SK-N-SH (cell line): ENCODE data around the gene KIR3DL3. TPM values are rescaled to one million over a fixed set of nuclear protein-coding genes. Genes with fewer than 3 reads are reported as not detected.
"Not testable (repeated sequence)": the region's sequence is repeated elsewhere in the genome, so short reads cannot be mapped to it uniquely, and the experiment has no call there.

Experiments
- CTCF ChIA-PET: fragments of 300-600, 350-600 bp; formaldehyde crosslinking; extraction: SDS; loops from one replicate; lab custom pipeline; 2021; lab: Yijun Ruan, JAX
- POLR2A ChIA-PET: fragments of 350-600 bp; sonication (Branson Sonifier 250); formaldehyde crosslinking; extraction: SDS; loops from one replicate; lab custom pipeline; 2020; ENCODE audit warnings: antibody characterized with exemption, inconsistent platforms; lab: Yijun Ruan, JAX
- DNase-seq: peaks from one replicate; pipeline ENCODE4 v3.0.0; 2012
- H2AFZ ChIP-seq: fragments of 200-600 bp; sonication (generic); 2 replicates; pipeline ENCODE4 v1.8.1; 2016; ENCODE audit warnings: antibody characterized with exemption, mild to moderate bottlenecking, low read depth
- H3F3A ChIP-seq: fragments of 200-600 bp; sonication (generic); replicated peaks from 2 replicates; pipeline ENCODE3; 2016; ENCODE audit warnings: antibody characterized with exemption, mild to moderate bottlenecking; ENCODE audit not compliant: insufficient read depth
- H3K27ac ChIP-seq, 2 experiments: fragments of 200-500 bp in 1 of 2; fragments of 200-600 bp in 1 of 2; sonication (Bioruptor generic) in 1 of 2; sonication (generic), shearing (Covaris generic) in 1 of 2; 2 replicates each; pipeline versions ENCODE4 v1.5.1 to v1.6.1; 2014 to 2016; ENCODE audit warnings: low read depth in 2 of 2, inconsistent platforms in 1 of 2, low read length in 1 of 2, mild to moderate bottlenecking in 1 of 2, mixed read lengths in 1 of 2
- H3K27me3 ChIP-seq: fragments of 200-600 bp; sonication (generic), shearing (Covaris generic); 2 replicates; pipeline ENCODE4 v1.6.1; 2016; ENCODE audit warnings: mixed run types; ENCODE audit not compliant: insufficient read depth
- H3K36me3 ChIP-seq, 2 experiments: fragments of 200-500 bp in 1 of 2; fragments of 200-600 bp in 1 of 2; sonication (Bioruptor generic) in 1 of 2; sonication (generic) in 1 of 2; replicated peaks in 1 of 2; 2 replicates each; pipeline versions ENCODE3 to v1.5.1; 2014 to 2016; ENCODE audit warnings: low read length in 1 of 2, mild to moderate bottlenecking in 1 of 2; ENCODE audit not compliant: insufficient read depth in 2 of 2, control insufficient read depth in 1 of 2
- H3K4me1 ChIP-seq, 2 experiments: fragments of 200-500 bp in 1 of 2; fragments of 200-600 bp in 1 of 2; sonication (Bioruptor generic) in 1 of 2; sonication (generic), shearing (Covaris generic) in 1 of 2; 2 replicates each; pipeline versions ENCODE4 v1.5.1 to v1.6.1; 2014 to 2016; ENCODE audit warnings: low read depth in 1 of 2, low read length in 1 of 2, mixed run types in 1 of 2; ENCODE audit not compliant: insufficient read depth in 2 of 2, control insufficient read depth in 1 of 2
- H3K4me2 ChIP-seq: fragments of 200-600 bp; sonication (generic), shearing (Covaris generic); 2 replicates; pipeline ENCODE4 v1.6.1; 2017; ENCODE audit warnings: mixed run types
- H3K4me3 ChIP-seq, 2 experiments: fragments of 200-500 bp in 1 of 2; fragments of 200-600 bp in 1 of 2; sonication (Bioruptor generic) in 1 of 2; sonication (generic), shearing (Covaris generic) in 1 of 2; 2 replicates each; pipeline versions ENCODE4 v1.5.1 to v1.8.1; 2014 to 2016; ENCODE audit warnings: low read depth in 2 of 2, inconsistent platforms in 1 of 2, low read length in 1 of 2, mild to moderate bottlenecking in 1 of 2, mixed read lengths in 1 of 2, moderate library complexity in 1 of 2
- H3K79me2 ChIP-seq: fragments of 200-600 bp; sonication (generic); 2 replicates; pipeline ENCODE4 v1.8.1; 2017; ENCODE audit warnings: mild to moderate bottlenecking; ENCODE audit not compliant: insufficient read depth
- H3K9ac ChIP-seq: fragments of 200-600 bp; sonication (generic); 2 replicates; pipeline ENCODE4 v1.6.1; 2017; ENCODE audit warnings: mixed run types
- H3K9me2 ChIP-seq: fragments of 200-600 bp; sonication (generic); 2 replicates; pipeline ENCODE4 v1.6.1; 2017; ENCODE audit warnings: mixed run types
- H3K9me3 ChIP-seq: fragments of 200-600 bp; sonication (generic); 2 replicates; pipeline ENCODE4 v1.6.1; 2017; ENCODE audit warnings: mixed run types, mild to moderate bottlenecking, moderate library complexity
- H4K20me1 ChIP-seq: fragments of 200-600 bp; sonication (generic); 2 replicates; pipeline ENCODE4 v1.6.1; 2017; ENCODE audit warnings: mild to moderate bottlenecking, mixed run types; ENCODE audit not compliant: insufficient read depth
- ELF1 ChIP-seq: IDR thresholded peaks from 2 replicates; pipeline ENCODE4 v1.4.0; 2012
- EZH2phosphoT487 ChIP-seq: fragments of 200-600 bp; sonication (generic); IDR thresholded peaks from 2 replicates; pipeline ENCODE4 v1.6.1; 2017; ENCODE audit warnings: low read depth, mixed run types, mild to moderate bottlenecking, antibody characterized with exemption, moderate library complexity, borderline replicate concordance
- FOXJ3 ChIP-seq: sonication (generic); formaldehyde crosslinking; IDR thresholded peaks from 2 replicates; pipeline ENCODE4 v1.5.1; 2020; ENCODE audit warnings: mild to moderate bottlenecking, missing genetic modification reagents
- FOXM1 ChIP-seq: IDR thresholded peaks from 2 replicates; pipeline ENCODE4 v1.4.0; 2012; ENCODE audit warnings: low read depth, mild to moderate bottlenecking
- GATA2 ChIP-seq: sonication (generic); formaldehyde crosslinking; IDR thresholded peaks from 2 replicates; pipeline ENCODE4 v1.5.0; 2020; ENCODE audit warnings: mild to moderate bottlenecking, missing genetic modification reagents
- MXI1 ChIP-seq: IDR thresholded peaks from 2 replicates; pipeline ENCODE4 v1.6.1; 2012; ENCODE audit warnings: mild to moderate bottlenecking, low read depth, low read length, improper control_type of control experiment
- NFIC ChIP-seq: IDR thresholded peaks from 2 replicates; pipeline ENCODE4 v1.4.0; 2012; ENCODE audit warnings: borderline replicate concordance
- NRF1 ChIP-seq: IDR thresholded peaks from 2 replicates; pipeline ENCODE4 v1.6.1; 2012; ENCODE audit warnings: low read depth, mild to moderate bottlenecking, low read length
- RAD21 ChIP-seq: IDR thresholded peaks from 2 replicates; pipeline ENCODE4 v1.6.1; 2012; ENCODE audit warnings: mild to moderate bottlenecking, low read length
- RCOR1 ChIP-seq: fragments of 150-350 bp; IDR thresholded peaks from 2 replicates; pipeline ENCODE4 v1.6.1; 2017; ENCODE audit warnings: antibody characterized with exemption, low read length
- SIN3A ChIP-seq: IDR thresholded peaks from 2 replicates; pipeline ENCODE4 v1.6.1; 2012; ENCODE audit warnings: low read depth, mild to moderate bottlenecking, low read length, moderate library complexity, borderline replicate concordance
- SMC3 ChIP-seq: IDR thresholded peaks from 2 replicates; pipeline ENCODE4 v1.6.1; 2012; ENCODE audit warnings: low read depth, low read length, improper control_type of control experiment
- TAF1 ChIP-seq: IDR thresholded peaks from 2 replicates; pipeline ENCODE4 v1.6.1; 2012; ENCODE audit warnings: low read depth, mild to moderate bottlenecking, low read length, moderate library complexity, borderline replicate concordance
- TCF12 ChIP-seq: IDR thresholded peaks from 2 replicates; pipeline ENCODE4 v1.4.0; 2012
- YY1 ChIP-seq: IDR thresholded peaks from 2 replicates; pipeline ENCODE4 v1.4.0; 2012; ENCODE audit warnings: low read depth, mild to moderate bottlenecking
- WGBS: methylation state at CpG from one replicate; pipeline ENCODE4 v1.1.6; 2017; ENCODE audit warnings: low lambda C conversion rate; 5-methylcytosine and 5-hydroxymethylcytosine counted together
- polyA plus RNA-seq, 3 experiments: library from polyadenylated mRNA; depleted of rRNA; stranded (reverse); fragments of >200 nt; gene quantifications; 2 replicates each; pipeline ENCODE4 v1.2.3, GENCODE V29; 2012
- TF ChIP-seq, protein P1 (sequence below): fragments of 150-350 bp; IDR thresholded peaks from 2 replicates; pipeline ENCODE4 v1.6.1; 2017; ENCODE audit warnings: antibody characterized with exemption, low read length, low read depth, borderline replicate concordance
- TF ChIP-seq, protein P2 (sequence below): IDR thresholded peaks from 2 replicates; pipeline ENCODE4 v1.4.0; 2012; ENCODE audit warnings: low read depth, borderline replicate concordance
- TF ChIP-seq, protein P3 (sequence below): IDR thresholded peaks from 2 replicates; pipeline ENCODE4; 2012

Gene KIR3DL3
- polyA plus RNA-seq, 1 of the 3 experiments (the other 2 are of a cell fraction) = not detected

DNA sequence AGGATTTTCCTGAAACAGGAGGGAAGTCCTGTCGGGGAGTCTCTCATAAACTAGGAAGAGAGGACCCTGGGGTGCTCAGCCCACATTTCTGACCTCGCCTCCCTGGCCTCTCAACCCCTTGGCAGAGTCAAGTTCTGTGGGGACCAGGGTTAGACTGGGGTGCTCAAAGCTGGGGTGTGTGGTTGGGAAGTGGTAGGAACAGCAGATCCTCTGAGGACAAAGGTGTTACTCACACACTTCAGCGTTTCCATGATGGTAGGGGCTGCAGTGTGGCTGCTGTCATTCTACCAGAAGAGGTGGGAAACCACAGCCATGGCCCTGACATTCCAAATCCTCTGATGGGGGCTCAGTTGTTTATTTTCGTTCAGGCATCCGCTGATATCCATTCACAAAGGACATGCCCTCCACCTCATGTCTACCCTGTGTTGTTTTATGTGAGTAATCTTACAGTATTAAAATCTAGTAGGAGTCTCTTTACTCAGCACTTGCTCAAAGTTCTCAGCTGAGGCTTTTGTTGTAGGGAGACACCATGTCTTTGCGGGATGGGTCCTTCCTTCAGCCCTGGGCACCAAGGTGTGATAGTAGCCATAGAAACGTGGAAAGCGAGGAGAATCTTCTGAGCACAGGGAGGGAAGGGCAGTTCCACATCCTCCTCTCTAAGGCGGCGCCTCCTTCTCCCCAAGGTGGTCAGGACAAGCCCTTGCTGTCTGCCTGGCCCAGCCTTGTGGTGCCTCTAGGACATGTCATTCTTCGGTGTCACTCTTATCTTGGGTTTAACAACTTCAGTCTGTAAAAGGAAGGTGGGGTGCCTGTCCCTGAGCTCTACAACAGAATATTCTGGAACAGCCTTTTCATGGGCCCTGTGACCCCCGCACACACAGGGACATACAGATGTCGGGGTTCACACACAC lies 15.6 kb downstream of the KIR3DL3 start:
- Histone ChIP-seq H2AFZ (no peak overlapping the region), H3K9me3 (no peaks in the 10 kb centered on the region), H3K27me3 (no peaks in the 10 kb centered on the region), H4K20me1 (no peaks in the 10 kb centered on the region), H3K27ac (no peak overlapping the region), H3K4me1 (no peaks in the 10 kb centered on the region), H3K4me2 (no peak overlapping the region), H3K9me2 (no peaks in the 10 kb centered on the region), H3K36me3 (no peaks in the 10 kb centered on the region), H3K79me2 (no peaks in the 10 kb centered on the region), H3K9ac (no peak overlapping the region), H3K4me3 (no peak overlapping the region), H3F3A (no peaks in the 10 kb centered on the region)
- TF ChIP-seq, protein P1, sequence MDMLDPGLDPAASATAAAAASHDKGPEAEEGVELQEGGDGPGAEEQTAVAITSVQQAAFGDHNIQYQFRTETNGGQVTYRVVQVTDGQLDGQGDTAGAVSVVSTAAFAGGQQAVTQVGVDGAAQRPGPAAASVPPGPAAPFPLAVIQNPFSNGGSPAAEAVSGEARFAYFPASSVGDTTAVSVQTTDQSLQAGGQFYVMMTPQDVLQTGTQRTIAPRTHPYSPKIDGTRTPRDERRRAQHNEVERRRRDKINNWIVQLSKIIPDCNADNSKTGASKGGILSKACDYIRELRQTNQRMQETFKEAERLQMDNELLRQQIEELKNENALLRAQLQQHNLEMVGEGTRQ = no peak
- no peak for TF ChIP-seq EZH2phosphoT487
- no peak for TF ChIP-seq RAD21
- TF ChIP-seq FOXM1 = no peak
- no peak for TF ChIP-seq NRF1
- no peak for TF ChIP-seq SMC3
- TF ChIP-seq, protein P2, sequence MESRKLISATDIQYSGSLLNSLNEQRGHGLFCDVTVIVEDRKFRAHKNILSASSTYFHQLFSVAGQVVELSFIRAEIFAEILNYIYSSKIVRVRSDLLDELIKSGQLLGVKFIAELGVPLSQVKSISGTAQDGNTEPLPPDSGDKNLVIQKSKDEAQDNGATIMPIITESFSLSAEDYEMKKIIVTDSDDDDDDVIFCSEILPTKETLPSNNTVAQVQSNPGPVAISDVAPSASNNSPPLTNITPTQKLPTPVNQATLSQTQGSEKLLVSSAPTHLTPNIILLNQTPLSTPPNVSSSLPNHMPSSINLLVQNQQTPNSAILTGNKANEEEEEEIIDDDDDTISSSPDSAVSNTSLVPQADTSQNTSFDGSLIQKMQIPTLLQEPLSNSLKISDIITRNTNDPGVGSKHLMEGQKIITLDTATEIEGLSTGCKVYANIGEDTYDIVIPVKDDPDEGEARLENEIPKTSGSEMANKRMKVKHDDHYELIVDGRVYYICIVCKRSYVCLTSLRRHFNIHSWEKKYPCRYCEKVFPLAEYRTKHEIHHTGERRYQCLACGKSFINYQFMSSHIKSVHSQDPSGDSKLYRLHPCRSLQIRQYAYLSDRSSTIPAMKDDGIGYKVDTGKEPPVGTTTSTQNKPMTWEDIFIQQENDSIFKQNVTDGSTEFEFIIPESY = no peak
- no peak for TF ChIP-seq TCF12
- no peak for TF ChIP-seq MXI1
- TF ChIP-seq FOXJ3 = no peak
- no peak for TF ChIP-seq SIN3A
- TF ChIP-seq GATA2 (CRISPR knock-in tag) = no peak
- no peak for TF ChIP-seq YY1
- TF ChIP-seq, protein P3, sequence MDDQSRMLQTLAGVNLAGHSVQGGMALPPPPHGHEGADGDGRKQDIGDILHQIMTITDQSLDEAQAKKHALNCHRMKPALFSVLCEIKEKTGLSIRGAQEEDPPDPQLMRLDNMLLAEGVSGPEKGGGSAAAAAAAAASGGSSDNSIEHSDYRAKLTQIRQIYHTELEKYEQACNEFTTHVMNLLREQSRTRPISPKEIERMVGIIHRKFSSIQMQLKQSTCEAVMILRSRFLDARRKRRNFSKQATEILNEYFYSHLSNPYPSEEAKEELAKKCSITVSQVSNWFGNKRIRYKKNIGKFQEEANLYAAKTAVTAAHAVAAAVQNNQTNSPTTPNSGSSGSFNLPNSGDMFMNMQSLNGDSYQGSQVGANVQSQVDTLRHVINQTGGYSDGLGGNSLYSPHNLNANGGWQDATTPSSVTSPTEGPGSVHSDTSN = no peak
- TF ChIP-seq ELF1 = no peak
- TF ChIP-seq RCOR1 = no peak
- TF ChIP-seq TAF1 = no peak
- no peak for TF ChIP-seq NFIC
- ChIA-PET CTCF (no interaction called here), POLR2A (no interaction called here)
- WGBS = 4% methylated on average over 11 of the region's 13 CpGs
- DNase-seq = no peak

DNA sequence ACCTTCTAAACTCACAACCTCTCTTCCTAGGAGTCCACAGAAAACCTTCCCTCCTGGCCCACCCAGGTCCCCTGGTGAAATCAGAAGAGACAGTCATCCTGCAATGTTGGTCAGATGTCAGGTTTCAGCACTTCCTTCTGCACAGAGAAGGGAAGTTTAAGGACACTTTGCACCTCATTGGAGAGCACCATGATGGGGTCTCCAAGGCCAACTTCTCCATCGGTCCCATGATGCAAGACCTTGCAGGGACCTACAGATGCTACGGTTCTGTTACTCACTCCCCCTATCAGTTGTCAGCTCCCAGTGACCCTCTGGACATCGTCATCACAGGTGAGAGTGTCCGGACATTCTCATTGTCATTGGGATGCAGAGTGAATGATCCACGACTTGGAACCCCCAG lies 17.7 kb downstream of the KIR3DL3 start:
- H3K4me3 ChIP-seq, DNase-seq, H3K27ac ChIP-seq, H3K79me2 ChIP-seq, H2AFZ ChIP-seq, H3K4me2 ChIP-seq, H3K4me1 ChIP-seq, H3K36me3 ChIP-seq, H3K9me3 ChIP-seq, H3K9me2 ChIP-seq, POLR2A ChIA-PET, H3K9ac ChIP-seq, CTCF ChIA-PET, H3F3A ChIP-seq, H3K27me3 ChIP-seq, H4K20me1 ChIP-seq: not testable (repeated sequence)
- 3% methylated on average over 5 of the region's 5 CpGs for WGBS

DNA sequence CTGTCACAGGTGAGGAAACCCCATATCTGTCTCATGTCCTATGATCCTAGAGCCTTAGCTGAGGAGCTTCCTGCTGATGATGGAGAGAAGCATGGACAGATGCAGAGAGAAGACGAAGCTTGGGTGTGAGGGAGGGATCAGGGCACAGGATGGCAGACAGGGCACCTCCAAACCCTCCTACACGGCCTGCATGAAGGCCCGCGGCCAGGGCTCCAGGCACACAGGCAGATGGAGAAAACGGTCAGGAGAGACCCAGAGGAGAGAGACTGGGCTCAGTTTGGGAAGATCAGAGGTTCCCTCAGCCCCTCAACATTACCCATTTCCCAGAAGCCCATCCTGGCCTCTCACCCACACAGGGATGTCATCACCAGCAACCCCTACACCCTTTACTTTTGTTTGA lies 19.8 kb downstream of the KIR3DL3 start:
- H3K4me1 ChIP-seq, H3K79me2 ChIP-seq, H3F3A ChIP-seq, H3K9me3 ChIP-seq, CTCF ChIA-PET, H3K27ac ChIP-seq, H3K36me3 ChIP-seq, H2AFZ ChIP-seq, H3K9me2 ChIP-seq, DNase-seq, H3K27me3 ChIP-seq, H3K4me3 ChIP-seq, POLR2A ChIA-PET, H4K20me1 ChIP-seq, H3K9ac ChIP-seq, H3K4me2 ChIP-seq: not testable (repeated sequence)
- WGBS = 5% methylated on average over 5 of the region's 5 CpGs
